ENCODE results near the gene KCNQ4.

Gene KCNQ4

GRCh38 chr1:40868051-40868723, 84.6 kb downstream of the KCNQ4 start:
- TF ChIP-seq, protein P1, sequence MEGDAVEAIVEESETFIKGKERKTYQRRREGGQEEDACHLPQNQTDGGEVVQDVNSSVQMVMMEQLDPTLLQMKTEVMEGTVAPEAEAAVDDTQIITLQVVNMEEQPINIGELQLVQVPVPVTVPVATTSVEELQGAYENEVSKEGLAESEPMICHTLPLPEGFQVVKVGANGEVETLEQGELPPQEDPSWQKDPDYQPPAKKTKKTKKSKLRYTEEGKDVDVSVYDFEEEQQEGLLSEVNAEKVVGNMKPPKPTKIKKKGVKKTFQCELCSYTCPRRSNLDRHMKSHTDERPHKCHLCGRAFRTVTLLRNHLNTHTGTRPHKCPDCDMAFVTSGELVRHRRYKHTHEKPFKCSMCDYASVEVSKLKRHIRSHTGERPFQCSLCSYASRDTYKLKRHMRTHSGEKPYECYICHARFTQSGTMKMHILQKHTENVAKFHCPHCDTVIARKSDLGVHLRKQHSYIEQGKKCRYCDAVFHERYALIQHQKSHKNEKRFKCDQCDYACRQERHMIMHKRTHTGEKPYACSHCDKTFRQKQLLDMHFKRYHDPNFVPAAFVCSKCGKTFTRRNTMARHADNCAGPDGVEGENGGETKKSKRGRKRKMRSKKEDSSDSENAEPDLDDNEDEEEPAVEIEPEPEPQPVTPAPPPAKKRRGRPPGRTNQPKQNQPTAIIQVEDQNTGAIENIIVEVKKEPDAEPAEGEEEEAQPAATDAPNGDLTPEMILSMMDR (IDR thresholded peaks at IDR 0.05; ENCODE audit: low read depth, low read length, missing control alignments), result no peak
- H3K4me3 ChIP-seq (ENCODE audit: low read depth, low read length), result no peak overlapping the region
- no peaks in the 10 kb centered on the region for H3K36me3 ChIP-seq (replicated peaks)
- H3K27ac ChIP-seq, result peak overlapping the region; percentile 34
- peak; percentile 65 for DNase-seq
- in situ Hi-C loops (cut with HindIII; ENCODE audit: low pct_ligation_motif_present, low sequenced_read_pairs), result no loop called here
- no peaks in the 10 kb centered on the region for H3K27me3 ChIP-seq (replicated peaks)

DNA sequence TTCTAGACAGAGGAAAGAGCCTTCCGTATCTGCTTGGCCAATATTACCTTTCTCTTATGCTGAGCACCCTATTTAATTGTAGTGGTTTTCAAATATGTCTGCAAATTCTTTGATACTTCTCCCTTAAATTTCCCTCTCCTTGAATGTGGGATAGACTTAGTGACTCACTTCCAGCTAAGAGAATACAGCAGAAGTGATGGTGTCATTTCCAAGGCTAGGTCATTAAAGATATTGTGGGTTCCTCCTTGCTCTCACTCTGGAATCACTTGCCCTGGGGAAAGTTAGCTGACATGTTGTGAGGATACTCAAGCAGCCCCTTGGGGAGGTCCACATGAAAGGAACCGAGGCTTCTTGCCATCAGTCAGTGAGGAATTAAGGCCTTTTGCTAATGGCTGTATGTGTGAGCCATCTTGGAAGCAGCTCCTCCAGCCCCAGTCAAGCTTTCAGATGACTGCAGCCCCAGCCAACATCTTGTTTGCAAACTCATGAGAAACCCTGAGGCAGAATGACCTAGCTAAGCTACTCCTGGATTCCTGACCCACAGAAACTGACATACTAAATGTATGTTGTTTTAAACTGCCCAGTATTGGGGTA, 86.6 kb downstream of the KCNQ4 start:
- Histone ChIP-seq H3K4me3 (ENCODE audit: low read depth, low read length) (no peak overlapping the region), H3K36me3 (replicated peaks) (no peaks in the 10 kb centered on the region), H3K27me3 (replicated peaks) (no peaks in the 10 kb centered on the region), H3K27ac (no peak overlapping the region)
- TF ChIP-seq, protein P1 (IDR thresholded peaks at IDR 0.05; ENCODE audit: low read depth, low read length, missing control alignments), result no peak
- DNase-seq, result no peak
- in situ Hi-C loops (cut with HindIII; ENCODE audit: low pct_ligation_motif_present, low sequenced_read_pairs), result no loop called here

DNA sequence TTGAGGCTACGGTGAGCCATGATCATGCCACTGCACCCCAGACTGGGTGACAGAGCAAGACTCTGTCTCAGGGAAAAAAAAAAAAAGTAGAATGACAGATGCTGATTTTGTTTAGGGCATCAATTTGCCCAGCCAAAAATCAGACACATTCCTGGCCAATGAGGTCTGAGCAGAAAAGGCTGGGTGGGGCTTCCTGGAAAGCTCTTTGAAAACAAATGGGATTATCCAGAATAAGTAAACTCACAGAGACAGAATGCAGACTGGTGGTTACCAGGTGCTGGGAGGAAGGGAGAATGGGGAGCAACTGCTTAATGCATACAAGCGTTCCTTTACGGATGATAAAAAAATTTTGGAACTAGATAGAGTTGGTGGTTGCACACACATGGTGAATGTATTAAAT, 88.7 kb downstream of the KCNQ4 start:
- no peak overlapping the region for H3K27ac ChIP-seq
- no peaks in the 10 kb centered on the region for H3K36me3 ChIP-seq (replicated peaks)
- DNase-seq, result no peak
- no peaks in the 10 kb centered on the region for H3K27me3 ChIP-seq (replicated peaks)
- H3K4me3 ChIP-seq (ENCODE audit: low read depth, low read length), result no peak overlapping the region
- TF ChIP-seq, protein P1 (IDR thresholded peaks at IDR 0.05; ENCODE audit: low read depth, low read length, missing control alignments), result no peak
- in situ Hi-C loops (cut with HindIII; ENCODE audit: low pct_ligation_motif_present, low sequenced_read_pairs), result no loop called here

DNA sequence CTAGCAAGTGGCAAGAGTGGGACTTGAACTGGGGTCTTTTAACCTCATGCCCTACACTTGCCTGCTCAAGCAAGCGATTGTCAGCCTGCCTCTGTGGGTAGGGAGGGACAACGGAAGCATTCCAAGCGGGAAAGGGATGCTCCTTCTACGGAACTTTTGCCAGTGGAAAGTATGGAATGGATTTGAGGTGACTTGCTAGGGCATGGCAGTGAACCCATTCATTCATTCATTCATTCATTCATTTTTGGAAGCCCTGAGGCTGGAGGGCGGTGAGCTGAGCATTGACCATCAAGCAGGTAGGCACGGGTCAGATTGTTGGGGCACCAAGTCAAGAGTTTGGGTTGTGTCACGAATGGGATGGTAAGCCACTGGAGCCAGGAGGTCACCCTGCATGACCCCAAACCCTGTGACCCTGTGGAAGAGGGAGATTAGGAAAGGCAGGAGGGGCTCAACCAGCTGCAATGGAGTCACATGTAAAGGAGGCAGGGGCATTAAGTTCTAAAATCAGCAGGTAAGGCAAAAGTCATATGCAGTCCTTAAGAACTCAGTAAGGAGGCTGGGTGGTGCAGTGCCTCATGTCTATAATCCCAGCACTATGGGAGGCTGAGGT, 90.4 kb downstream of the KCNQ4 start:
- in situ Hi-C loops (cut with HindIII; ENCODE audit: low pct_ligation_motif_present, low sequenced_read_pairs), result no loop called here
- no peaks in the 10 kb centered on the region for H3K36me3 ChIP-seq (replicated peaks)
- no peaks in the 10 kb centered on the region for H3K27me3 ChIP-seq (replicated peaks)
- H3K27ac ChIP-seq, result no peak overlapping the region
- no peak overlapping the region for H3K4me3 ChIP-seq (ENCODE audit: low read depth, low read length)
- TF ChIP-seq, protein P1 (IDR thresholded peaks at IDR 0.05; ENCODE audit: low read depth, low read length, missing control alignments), result no peak
- no peak for DNase-seq

GRCh38 chr1:40876436-40876761, 92.8 kb downstream of the KCNQ4 start:
- H3K27me3 ChIP-seq (replicated peaks), result no peaks in the 10 kb centered on the region

More at GRCh38 chr1:40876436-40876761, 92.8 kb downstream of the KCNQ4 start:
- TF ChIP-seq, protein P1 (IDR thresholded peaks at IDR 0.05; ENCODE audit: low read depth, low read length, missing control alignments), result no peak
- in situ Hi-C loops (cut with HindIII; ENCODE audit: low pct_ligation_motif_present, low sequenced_read_pairs), result no loop called here
- no peaks in the 10 kb centered on the region for H3K36me3 ChIP-seq (replicated peaks)
- H3K4me3 ChIP-seq (ENCODE audit: low read depth, low read length), result no peak overlapping the region
- DNase-seq, result no peak
- H3K27ac ChIP-seq, result peak overlapping the region; percentile 6

Data from brain microvascular endothelial cell (primary cell).